Body of pancreas (tissue), 4 donors: Measurements from ENCODE around the gene SCN7A.

Source experiments
- POLR2A ChIP-seq, 3 donors: fragments of 450-650 bp; IDR thresholded peaks; one replicate each; pipeline ENCODE4 v1.6.1; 2016; ENCODE audit warnings: antibody characterized with exemption in 3 of 3, mild to moderate bottlenecking in 2 of 3
- TF ChIP-seq, protein P1 (sequence below), 7 experiments: fragments of 450-650 bp in 4 of 7; fragments of 200-600 bp in 3 of 7; sonication (generic) in 3 of 7; IDR thresholded peaks; one replicate each; pipeline ENCODE4 v1.5.1; 2016 to 2019; ENCODE audit warnings: antibody characterized with exemption in 7 of 7

DNA sequence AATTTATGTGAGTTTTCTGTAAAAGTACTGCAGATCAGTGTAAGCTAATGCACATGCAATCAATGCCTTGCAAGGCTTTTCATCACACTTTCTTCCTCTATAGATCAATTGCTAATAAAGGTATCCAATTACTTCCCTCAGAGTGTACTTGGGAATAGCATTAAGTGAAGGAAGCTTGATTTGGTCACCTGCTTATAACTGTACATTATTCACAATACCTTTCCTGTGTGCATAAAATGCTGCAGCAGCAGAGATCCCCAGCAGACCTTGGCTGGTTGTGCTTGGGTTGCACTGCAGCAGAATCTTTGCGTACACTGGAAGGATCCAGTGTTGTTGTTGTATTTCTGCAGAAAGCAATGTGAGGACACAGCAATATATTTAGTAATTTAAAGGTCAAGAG, 99.8 kb downstream of the SCN7A start:
- TF ChIP-seq, protein P1, sequence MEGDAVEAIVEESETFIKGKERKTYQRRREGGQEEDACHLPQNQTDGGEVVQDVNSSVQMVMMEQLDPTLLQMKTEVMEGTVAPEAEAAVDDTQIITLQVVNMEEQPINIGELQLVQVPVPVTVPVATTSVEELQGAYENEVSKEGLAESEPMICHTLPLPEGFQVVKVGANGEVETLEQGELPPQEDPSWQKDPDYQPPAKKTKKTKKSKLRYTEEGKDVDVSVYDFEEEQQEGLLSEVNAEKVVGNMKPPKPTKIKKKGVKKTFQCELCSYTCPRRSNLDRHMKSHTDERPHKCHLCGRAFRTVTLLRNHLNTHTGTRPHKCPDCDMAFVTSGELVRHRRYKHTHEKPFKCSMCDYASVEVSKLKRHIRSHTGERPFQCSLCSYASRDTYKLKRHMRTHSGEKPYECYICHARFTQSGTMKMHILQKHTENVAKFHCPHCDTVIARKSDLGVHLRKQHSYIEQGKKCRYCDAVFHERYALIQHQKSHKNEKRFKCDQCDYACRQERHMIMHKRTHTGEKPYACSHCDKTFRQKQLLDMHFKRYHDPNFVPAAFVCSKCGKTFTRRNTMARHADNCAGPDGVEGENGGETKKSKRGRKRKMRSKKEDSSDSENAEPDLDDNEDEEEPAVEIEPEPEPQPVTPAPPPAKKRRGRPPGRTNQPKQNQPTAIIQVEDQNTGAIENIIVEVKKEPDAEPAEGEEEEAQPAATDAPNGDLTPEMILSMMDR (IDR thresholded peaks at IDR 0.05) = no peak
- TF ChIP-seq POLR2A (IDR thresholded peaks at IDR 0.05) = no peak
